ENCODE results near the gene PNPLA5. TPM values are rescaled to one million over a fixed set of nuclear protein-coding genes. Genes with fewer than 3 reads are reported as not detected.

Gene PNPLA5
- total and polyA plus RNA-seq, 2 of the 13 experiments (the other 11 are each of a cell fraction or from before 2014, with no cell fraction given), result not detected

- no peak for TF ChIP-seq ZNF609 (CRISPR knock-in tag; IDR thresholded peaks at IDR 0.05; ENCODE audit: borderline replicate concordance)
- no peak for TF ChIP-seq FOXC1 (CRISPR knock-in tag; IDR thresholded peaks at IDR 0.05; ENCODE audit: borderline replicate concordance)
- no peak for TF ChIP-seq KDM5A (IDR thresholded peaks at IDR 0.05; ENCODE audit: borderline replicate concordance, low read length)
- TF ChIP-seq NCOA2 (CRISPR knock-in tag; IDR thresholded peaks at IDR 0.05), result no peak
- no peak for TF ChIP-seq ZBTB40 (IDR thresholded peaks at IDR 0.05)
- no peak for TF ChIP-seq ZBTB40 (CRISPR knock-in tag; IDR thresholded peaks at IDR 0.05)
Observed at GRCh38 chr22:43919106-43919973, 27.5 kb upstream of the PNPLA5 start (continued).

Measured in HepG2 (cell line).